Panc1 (cell line): Measurements from ENCODE around the gene CCDC85A. TPM values are rescaled to one million over a fixed set of nuclear protein-coding genes. Genes with fewer than 3 reads are reported as not detected.

Experiments used
- ATAC-seq: fragments of 200-7000 bp; cut with Tn5 transposase; 2 replicates; pipeline ENCODE4 v1.9.1; 2020; ENCODE audit warnings: mild to moderate bottlenecking, moderate library complexity
- BruUV-seq: library from RNA; stranded (reverse); fragments of 400-500 nt; replicated peaks from 2 replicates; lab custom pipeline; 2021; lab: Mats Ljungman, UMichigan
- CTCF ChIA-PET: fragments of 300-600 bp; sonication (Branson Sonifier 250); formaldehyde crosslinking; loops from one replicate; lab custom pipeline; 2022; ENCODE audit warnings: antibody characterized with exemption; lab: Charles Lee
- POLR2A ChIA-PET: fragments of 300-600 bp; sonication (Branson Sonifier 250); formaldehyde crosslinking; loops from one replicate; lab custom pipeline; 2022; ENCODE audit warnings: antibody characterized with exemption; lab: Charles Lee
- DNase-seq: peaks from one replicate; pipeline ENCODE4 v3.0.0-alpha.2; 2010; ENCODE audit warnings: low read depth, low spot score
- H3K27ac ChIP-seq: 2 replicates; pipeline ENCODE4 v1.5.1; 2011; ENCODE audit warnings: mild to moderate bottlenecking, low read length, inconsistent platforms
- H3K27me3 ChIP-seq: fragments of 200-500 bp; sonication (Bioruptor generic); 2 replicates; pipeline ENCODE4 v1.6.0; 2014; ENCODE audit warnings: low read length, inconsistent platforms; ENCODE audit not compliant: control insufficient read depth, insufficient read depth
- H3K36me3 ChIP-seq: fragments of 200-500 bp; sonication (Bioruptor generic); 2 replicates; pipeline ENCODE4 v1.5.1; 2014; ENCODE audit warnings: inconsistent platforms, mild to moderate bottlenecking, low read length, moderate library complexity; ENCODE audit not compliant: control insufficient read depth, insufficient read depth
- H3K4me1 ChIP-seq: 2 replicates; pipeline ENCODE4 v1.5.1; 2011; ENCODE audit warnings: inconsistent platforms, mild to moderate bottlenecking, low read length, moderate library complexity; ENCODE audit not compliant: control insufficient read depth, insufficient read depth
- H3K4me3 ChIP-seq, 2 experiments: 2 replicates each; pipeline ENCODE4 v1.5.1; 2011 to 2012; ENCODE audit warnings: low read depth in 2 of 2, low read length in 2 of 2, mild to moderate bottlenecking in 2 of 2, inconsistent platforms in 1 of 2, moderate library complexity in 1 of 2
- H3K9me3 ChIP-seq: fragments of 200-500 bp; sonication (Bioruptor generic); 2 replicates; pipeline ENCODE4 v1.5.1; 2014; ENCODE audit warnings: low read depth, mild to moderate bottlenecking, inconsistent platforms, low read length, moderate library complexity; ENCODE audit not compliant: control insufficient read depth, insufficient read depth
- CTCF ChIP-seq: fragments of 450-650 bp; IDR thresholded peaks from 2 replicates; pipeline ENCODE4 v1.5.1; 2017; ENCODE audit warnings: mild to moderate bottlenecking
- POLR2AphosphoS5 ChIP-seq: IDR thresholded peaks from 2 replicates; pipeline ENCODE4 v1.6.1; 2012; ENCODE audit warnings: mild to moderate bottlenecking, low read depth, low read length, moderate library complexity
- REST ChIP-seq, 2 experiments: IDR thresholded peaks; 2 replicates each; pipeline ENCODE4 v1.6.1; 2011 to 2012; ENCODE audit warnings: low read depth in 2 of 2, control low read depth in 1 of 2, low read length in 1 of 2, mild to moderate bottlenecking in 1 of 2, moderate library complexity in 1 of 2; ENCODE audit not compliant: insufficient read depth in 1 of 2
- SIN3A ChIP-seq: IDR thresholded peaks from 2 replicates; pipeline ENCODE4 v1.6.1; 2012; ENCODE audit warnings: low read depth, mild to moderate bottlenecking, low read length, moderate library complexity, borderline replicate concordance; ENCODE audit not compliant: insufficient read depth
- TCF7L2 ChIP-seq: IDR thresholded peaks from 2 replicates; pipeline ENCODE4 v1.6.1; 2011; ENCODE audit warnings: mild to moderate bottlenecking, low read depth, low read length, inconsistent platforms
- in situ Hi-C: cut with HindIII; loops from 2 replicates; pipeline ENCODE4 v1.10.0; 2016; ENCODE audit warnings: low sequenced_read_pairs, low pct_unique_long_range_greater_than_20kb
- intact Hi-C: fragments of 100-400 bp; cut with micrococcal nuclease; formaldehyde crosslinking; loops from one replicate; pipeline ENCODE4 v1.10.0; 2022; ENCODE audit not compliant: unreplicated experiment
- total RNA-seq: library from RNA; stranded (reverse); gene quantifications from one replicate; pipeline ENCODE4 v1.2.1, GENCODE V29; 2021; ENCODE audit not compliant: unreplicated experiment

Gene CCDC85A
- total RNA-seq, 1 experiment from 2014 or later, result 0.05 TPM

DNA sequence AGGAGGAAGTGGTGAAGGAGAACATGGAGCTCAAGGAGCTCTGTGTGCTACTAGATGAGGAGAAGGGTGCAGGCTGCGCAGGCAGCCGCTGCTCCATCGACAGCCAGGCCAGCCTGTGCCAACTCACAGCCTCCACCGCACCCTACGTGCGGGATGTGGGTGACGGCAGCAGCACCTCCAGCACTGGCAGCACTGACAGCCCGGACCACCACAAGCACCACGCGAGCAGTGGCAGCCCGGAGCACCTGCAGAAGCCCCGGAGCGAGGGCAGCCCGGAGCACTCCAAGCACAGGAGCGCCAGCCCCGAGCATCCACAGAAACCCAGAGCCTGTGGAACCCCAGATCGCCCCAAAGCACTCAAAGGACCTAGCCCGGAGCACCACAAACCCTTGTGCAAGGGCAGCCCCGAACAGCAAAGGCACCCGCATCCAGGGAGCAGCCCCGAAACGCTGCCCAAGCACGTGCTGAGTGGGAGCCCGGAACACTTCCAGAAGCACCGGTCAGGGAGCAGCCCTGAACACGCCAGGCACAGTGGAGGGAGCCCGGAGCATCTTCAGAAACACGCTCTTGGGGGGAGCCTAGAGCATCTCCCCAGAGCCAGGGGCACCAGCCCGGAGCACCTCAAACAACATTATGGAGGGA, 9.0 kb downstream of the CCDC85A start:
- ATAC-seq (no peak), DNase-seq (no peak)
- BruUV-seq, result no TSS peak
- no peak overlapping the region for H3K27ac ChIP-seq
- H3K36me3 ChIP-seq, result no peaks in the 10 kb centered on the region
- no peaks in the 10 kb centered on the region for H3K4me1 ChIP-seq
- POLR2A ChIA-PET, result no interaction called here
- TF ChIP-seq REST (IDR thresholded peaks at IDR 0.05; ENCODE audit: insufficient read depth in 1 of 2, low read depth in 2 of 2, low read length in 1 of 2) (no peak), TCF7L2 (no peak), POLR2AphosphoS5 (no peak), CTCF (no peak)
- no peaks in the 10 kb centered on the region for H3K9me3 ChIP-seq
- CTCF ChIA-PET, result no interaction called here
- H3K27me3 ChIP-seq, result peaks cover 2% of the 10 kb centered on the region; the same call in 1 of the 2 replicates
- in situ Hi-C loops (no loop called here), intact Hi-C loops (no loop called here)
- H3K4me3 ChIP-seq, result no peak overlapping the region

DNA sequence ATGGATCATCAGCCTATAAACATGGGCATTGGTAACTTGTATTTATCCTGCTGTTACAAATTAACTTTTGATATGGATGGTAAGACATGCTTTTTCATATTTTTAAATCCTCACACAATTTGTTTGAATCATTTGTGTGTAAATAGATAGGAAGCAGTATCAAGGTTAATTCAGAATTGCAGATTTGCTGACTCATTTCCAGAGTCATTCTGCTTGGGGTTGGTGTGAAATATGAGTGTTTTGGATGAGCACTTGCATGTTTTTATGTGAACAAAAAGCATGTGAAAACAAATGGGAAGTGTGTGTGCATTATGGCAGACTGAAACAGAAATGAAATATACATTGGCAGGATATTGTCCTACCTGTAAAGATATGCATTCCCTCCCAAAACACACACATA, 11.8 kb downstream of the CCDC85A start:
- Histone ChIP-seq H3K9me3 (no peaks in the 10 kb centered on the region), H3K36me3 (no peaks in the 10 kb centered on the region), H3K4me3 (no peak overlapping the region), H3K4me1 (no peaks in the 10 kb centered on the region), H3K27ac (no peak overlapping the region), H3K27me3 (no peaks in the 10 kb centered on the region)
- DNase-seq, result no peak
- ATAC-seq, result no peak
- BruUV-seq, result no TSS peak
- ChIA-PET CTCF (no interaction called here), POLR2A (no interaction called here)
- TF ChIP-seq CTCF, result no peak
- no peak for TF ChIP-seq REST (IDR thresholded peaks at IDR 0.05; ENCODE audit: insufficient read depth in 1 of 2, low read depth in 2 of 2, low read length in 1 of 2)
- no peak for TF ChIP-seq SIN3A
- no peak for TF ChIP-seq TCF7L2
- TF ChIP-seq POLR2AphosphoS5, result no peak
- intact Hi-C loops, result no loop called here
- in situ Hi-C loops, result no loop called here
